A673 (cell line): ENCODE measurements around the gene EIF3D. TPM values are rescaled to one million over a fixed set of nuclear protein-coding genes. Genes with fewer than 3 reads are reported as not detected.

Source experiments
- BruUV-seq: library from RNA; stranded (reverse); fragments of 400-500 nt; replicated peaks from 2 replicates; lab custom pipeline; 2021; lab: Mats Ljungman, UMichigan
- CTCF ChIA-PET: fragments of 300-600 bp; sonication (Branson Sonifier 250); formaldehyde crosslinking; loops from one replicate; lab custom pipeline; 2022; ENCODE audit warnings: antibody characterized with exemption; lab: Charles Lee
- POLR2A ChIA-PET: fragments of 300-600 bp; sonication (Branson Sonifier 250); formaldehyde crosslinking; loops from one replicate; lab custom pipeline; 2022; ENCODE audit warnings: antibody characterized with exemption; ENCODE audit not compliant: low non-redundant PET; lab: Charles Lee
- DNase-seq: peaks from one replicate; pipeline ENCODE4 v3.0.0-alpha.2; 2015; ENCODE audit warnings: low spot score
- H3K27ac ChIP-seq: fragments of 200-600 bp; sonication (generic); 2 replicates; pipeline ENCODE4 v1.5.1; 2016; ENCODE audit warnings: mixed run types, low read depth, mild to moderate bottlenecking, mixed read lengths, antibody characterized with exemption, low read length; ENCODE audit not compliant: poor library complexity, severe bottlenecking
- H3K27me3 ChIP-seq: fragments of 200-600 bp; sonication (generic); replicated peaks from 2 replicates; pipeline ENCODE4 v1.6.1; 2017; ENCODE audit warnings: mixed run types, low read depth, mild to moderate bottlenecking, mixed read lengths, antibody characterized with exemption, low read length; ENCODE audit not compliant: insufficient read depth, poor library complexity
- H3K36me3 ChIP-seq: fragments of 200-600 bp; sonication (generic); 2 replicates; pipeline ENCODE4 v1.6.1; 2016; ENCODE audit warnings: mixed run types, mild to moderate bottlenecking, mixed read lengths, antibody characterized with exemption, low read length; ENCODE audit not compliant: insufficient read depth, poor library complexity, severe bottlenecking
- H3K4me1 ChIP-seq: fragments of 200-600 bp; sonication (generic); 2 replicates; pipeline ENCODE4 v1.6.1; 2017; ENCODE audit warnings: mixed run types, mild to moderate bottlenecking, mixed read lengths, antibody characterized with exemption, low read length; ENCODE audit not compliant: insufficient read depth, poor library complexity, severe bottlenecking
- H3K4me3 ChIP-seq: fragments of 200-600 bp; sonication (generic); 2 replicates; pipeline ENCODE4 v1.5.1; 2016; ENCODE audit warnings: low read depth, mixed run types, mild to moderate bottlenecking, mixed read lengths, low read length; ENCODE audit not compliant: poor library complexity, severe bottlenecking
- H3K9me3 ChIP-seq: fragments of 200-600 bp; sonication (generic); 2 replicates; pipeline ENCODE4 v1.6.1; 2016; ENCODE audit warnings: mixed run types, low read depth, mild to moderate bottlenecking, mixed read lengths, antibody characterized with exemption, low read length; ENCODE audit not compliant: poor library complexity, severe bottlenecking
- EZH2 ChIP-seq: fragments of 200-600 bp; sonication (generic); IDR thresholded peaks from 2 replicates; pipeline ENCODE4 v1.6.1; 2017; ENCODE audit warnings: borderline replicate concordance, low read depth, mild to moderate bottlenecking, mixed read lengths, antibody characterized with exemption, low read length; ENCODE audit not compliant: poor library complexity, severe bottlenecking
- intact Hi-C: fragments of 100-400 bp; cut with micrococcal nuclease; formaldehyde crosslinking; loops from one replicate; pipeline ENCODE4 v1.10.0; 2022; ENCODE audit not compliant: unreplicated experiment
- total RNA-seq: library from RNA; stranded (reverse); gene quantifications from 2 replicates; pipeline ENCODE4 v1.2.3, GENCODE V29; 2021
- TF ChIP-seq, protein P1 (sequence below): fragments of 300-800, 200-600 bp; sonication (generic); conservative IDR thresholded peaks from 2 replicates; pipeline ENCODE4 v1.5.1; 2017; ENCODE audit warnings: low read depth, mild to moderate bottlenecking, antibody characterized with exemption, low read length, moderate library complexity, mixed read lengths

The EIF3D gene
- total RNA-seq, 1 experiment from 2014 or later = 249 TPM

DNA sequence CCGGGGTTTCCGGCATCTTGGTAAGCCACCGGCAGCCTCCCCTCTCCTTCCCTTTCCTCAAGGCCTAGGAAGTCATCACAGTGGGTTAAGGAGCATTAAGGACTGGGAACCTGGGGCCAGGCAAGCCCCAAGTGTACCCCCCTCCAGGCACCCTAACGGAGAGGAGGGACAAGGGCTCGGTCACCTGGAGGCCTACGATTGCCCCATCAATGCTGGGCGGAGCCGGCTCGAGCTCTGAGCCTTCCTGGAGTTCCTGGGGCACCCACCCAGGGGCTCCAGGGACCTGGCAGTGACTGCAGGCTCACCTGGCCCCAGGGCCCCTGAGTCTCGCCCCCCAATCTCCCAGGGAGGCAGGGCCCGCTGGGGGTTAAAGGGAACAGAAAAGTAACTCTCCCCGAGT lies 34.5 kb upstream of the EIF3D start:
- Histone ChIP-seq H3K4me1 (no peaks in the 10 kb centered on the region), H3K36me3 (no peaks in the 10 kb centered on the region), H3K27me3 (no peaks in the 10 kb centered on the region), H3K27ac (no peak overlapping the region), H3K4me3 (no peak overlapping the region), H3K9me3 (no peaks in the 10 kb centered on the region)
- DNase-seq = no peak
- no peak for TF ChIP-seq EZH2
- TF ChIP-seq, protein P1, sequence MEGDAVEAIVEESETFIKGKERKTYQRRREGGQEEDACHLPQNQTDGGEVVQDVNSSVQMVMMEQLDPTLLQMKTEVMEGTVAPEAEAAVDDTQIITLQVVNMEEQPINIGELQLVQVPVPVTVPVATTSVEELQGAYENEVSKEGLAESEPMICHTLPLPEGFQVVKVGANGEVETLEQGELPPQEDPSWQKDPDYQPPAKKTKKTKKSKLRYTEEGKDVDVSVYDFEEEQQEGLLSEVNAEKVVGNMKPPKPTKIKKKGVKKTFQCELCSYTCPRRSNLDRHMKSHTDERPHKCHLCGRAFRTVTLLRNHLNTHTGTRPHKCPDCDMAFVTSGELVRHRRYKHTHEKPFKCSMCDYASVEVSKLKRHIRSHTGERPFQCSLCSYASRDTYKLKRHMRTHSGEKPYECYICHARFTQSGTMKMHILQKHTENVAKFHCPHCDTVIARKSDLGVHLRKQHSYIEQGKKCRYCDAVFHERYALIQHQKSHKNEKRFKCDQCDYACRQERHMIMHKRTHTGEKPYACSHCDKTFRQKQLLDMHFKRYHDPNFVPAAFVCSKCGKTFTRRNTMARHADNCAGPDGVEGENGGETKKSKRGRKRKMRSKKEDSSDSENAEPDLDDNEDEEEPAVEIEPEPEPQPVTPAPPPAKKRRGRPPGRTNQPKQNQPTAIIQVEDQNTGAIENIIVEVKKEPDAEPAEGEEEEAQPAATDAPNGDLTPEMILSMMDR = no peak
- POLR2A ChIA-PET = no interaction called here
- no TSS peak for BruUV-seq
- intact Hi-C loops = no loop called here
- CTCF ChIA-PET = interaction anchor here (0.6 to 0.9 kb wide), 2 partner anchors 45 to 293 kb away, joined by 3 to 7 read pairs; no protein-coding TSS in a partner anchor

DNA sequence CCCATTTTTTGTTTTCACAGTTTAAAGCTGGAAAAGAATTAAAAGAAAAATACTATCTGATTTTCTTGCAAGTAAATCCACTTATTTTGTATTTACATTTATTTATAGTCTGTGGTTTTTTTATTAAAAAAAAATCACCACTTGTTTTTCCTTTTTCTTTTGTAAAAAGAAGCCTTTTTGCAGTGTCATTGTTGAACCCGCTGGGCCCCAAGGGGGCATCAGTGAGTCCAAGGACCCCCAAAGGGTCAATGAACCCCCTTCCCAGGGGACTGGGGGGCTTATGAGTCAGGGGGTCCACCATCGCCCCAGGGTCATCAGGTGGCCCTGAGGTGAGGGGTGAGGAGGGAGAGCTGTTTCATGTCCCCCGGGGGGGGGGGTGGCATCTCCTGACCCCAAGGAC lies 34.0 kb upstream of the EIF3D start:
- no peaks in the 10 kb centered on the region for H3K27me3 ChIP-seq
- H3K4me1 ChIP-seq = no peaks in the 10 kb centered on the region
- BruUV-seq = no TSS peak
- intact Hi-C loops = no loop called here
- H3K36me3 ChIP-seq = no peaks in the 10 kb centered on the region
- no peak for TF ChIP-seq EZH2
- TF ChIP-seq, protein P1 = peak; percentile 24; the same call in 1 of the 2 replicates
- POLR2A ChIA-PET = no interaction called here
- H3K9me3 ChIP-seq = no peaks in the 10 kb centered on the region
- no peak for DNase-seq
- no peak overlapping the region for H3K27ac ChIP-seq
- H3K4me3 ChIP-seq = no peak overlapping the region
- CTCF ChIA-PET = interaction anchor here (0.6 to 0.9 kb wide), 2 partner anchors 46 to 293 kb away, joined by 3 to 7 read pairs; no protein-coding TSS in a partner anchor

DNA sequence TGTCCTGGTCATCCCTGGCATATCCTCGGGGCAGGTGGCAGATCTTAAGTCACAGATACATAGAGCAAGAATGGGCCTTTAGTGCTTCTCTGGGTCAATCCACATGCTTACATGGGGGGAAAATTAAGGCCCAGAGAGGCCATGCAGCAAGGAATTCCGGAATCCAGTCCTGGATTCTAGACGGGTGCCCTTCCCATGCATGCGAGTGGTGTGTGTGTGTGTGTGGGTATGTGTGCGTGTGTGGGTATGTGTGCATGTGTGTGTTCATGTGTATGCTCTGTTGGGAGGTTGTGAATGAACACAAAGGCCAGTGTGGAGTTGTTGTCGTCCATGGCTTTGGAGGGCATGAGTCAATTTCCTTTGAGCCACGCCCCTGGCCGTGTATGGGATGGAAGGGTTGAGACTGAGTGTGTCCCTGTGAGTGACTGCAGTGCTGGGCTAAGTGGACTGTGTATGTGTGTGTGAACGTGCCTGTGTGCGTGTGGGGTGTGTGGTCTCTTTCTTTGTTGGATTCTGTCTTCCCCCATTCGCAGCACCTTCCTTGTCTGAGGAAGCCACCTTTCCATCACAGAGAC lies 33.4 kb upstream of the EIF3D start:
- H3K27me3 ChIP-seq = no peaks in the 10 kb centered on the region
- no peaks in the 10 kb centered on the region for H3K36me3 ChIP-seq
- ChIA-PET POLR2A (no interaction called here), CTCF (interaction anchor here (0.8 kb wide), 1 partner anchor 214 kb away, joined by 3 read pairs; the partner anchor contains the start of gene IFT27)
- no peaks in the 10 kb centered on the region for H3K4me1 ChIP-seq
- BruUV-seq = no TSS peak
- TF ChIP-seq, protein P1 = no peak
- TF ChIP-seq EZH2 = no peak
- H3K4me3 ChIP-seq = no peak overlapping the region
- no peak for DNase-seq
- H3K9me3 ChIP-seq = no peaks in the 10 kb centered on the region
- no peak overlapping the region for H3K27ac ChIP-seq
- intact Hi-C loops = no loop called here
